H1 (cell line): Measurements from ENCODE around the gene BRD7.

Source experiments
- SRF ChIP-seq: IDR thresholded peaks from 2 replicates; pipeline ENCODE4 v1.6.1; 2011; ENCODE audit warnings: mild to moderate bottlenecking, low read depth, low read length, moderate library complexity
- TAF1 ChIP-seq: IDR thresholded peaks from 2 replicates; pipeline ENCODE4 v1.6.1; 2011; ENCODE audit warnings: mild to moderate bottlenecking, low read depth, low read length
- TF ChIP-seq, protein P1 (sequence below), 3 experiments: IDR thresholded peaks; 1 replicate in 2 of 3; 2 replicates in 1 of 3; pipeline versions ENCODE4 v1.5.1 to v1.6.1; 2011; ENCODE audit warnings: low read length in 3 of 3, mild to moderate bottlenecking in 3 of 3, inconsistent platforms in 2 of 3, low read depth in 1 of 3, moderate library complexity in 1 of 3; ENCODE audit not compliant: insufficient read depth in 1 of 3; ENCODE audit errors: control extremely low read depth in 1 of 3

- TF ChIP-seq TAF1 (no peak), SRF (no peak)
- TF ChIP-seq, protein P1, sequence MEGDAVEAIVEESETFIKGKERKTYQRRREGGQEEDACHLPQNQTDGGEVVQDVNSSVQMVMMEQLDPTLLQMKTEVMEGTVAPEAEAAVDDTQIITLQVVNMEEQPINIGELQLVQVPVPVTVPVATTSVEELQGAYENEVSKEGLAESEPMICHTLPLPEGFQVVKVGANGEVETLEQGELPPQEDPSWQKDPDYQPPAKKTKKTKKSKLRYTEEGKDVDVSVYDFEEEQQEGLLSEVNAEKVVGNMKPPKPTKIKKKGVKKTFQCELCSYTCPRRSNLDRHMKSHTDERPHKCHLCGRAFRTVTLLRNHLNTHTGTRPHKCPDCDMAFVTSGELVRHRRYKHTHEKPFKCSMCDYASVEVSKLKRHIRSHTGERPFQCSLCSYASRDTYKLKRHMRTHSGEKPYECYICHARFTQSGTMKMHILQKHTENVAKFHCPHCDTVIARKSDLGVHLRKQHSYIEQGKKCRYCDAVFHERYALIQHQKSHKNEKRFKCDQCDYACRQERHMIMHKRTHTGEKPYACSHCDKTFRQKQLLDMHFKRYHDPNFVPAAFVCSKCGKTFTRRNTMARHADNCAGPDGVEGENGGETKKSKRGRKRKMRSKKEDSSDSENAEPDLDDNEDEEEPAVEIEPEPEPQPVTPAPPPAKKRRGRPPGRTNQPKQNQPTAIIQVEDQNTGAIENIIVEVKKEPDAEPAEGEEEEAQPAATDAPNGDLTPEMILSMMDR (IDR thresholded peaks at IDR 0.05; ENCODE audit: control extremely low read depth in 1 of 3, insufficient read depth in 1 of 3, low read depth in 1 of 3, low read length in 3 of 3), result no peak
These were observed 46.5 kb downstream of the BRD7 start for GRCh38 chr16:50322333-50322732.
